ENCODE measurements around the gene ZNF550.

Gene ZNF550

GRCh38 chr19:57583104-57583520 is 23.4 kb upstream of the ZNF550 start:
- H3K4me3 ChIP-seq (ENCODE audit: low read length): no peak overlapping the region
- no peaks in the 10 kb centered on the region; the same call in 1 of the 2 replicates for H3K36me3 ChIP-seq (ENCODE audit: control insufficient read depth, low read length)
- peaks cover 52% of the 10 kb centered on the region for H3K9me3 ChIP-seq (ENCODE audit: control insufficient read depth, insufficient read depth, low read length)
- no peaks in the 10 kb centered on the region for H3K27me3 ChIP-seq (ENCODE audit: control insufficient read depth, low read length)
- H3K9me2 ChIP-seq (replicated peaks; ENCODE audit: control insufficient read depth, low read length): no peaks in the 10 kb centered on the region
- H4K20me1 ChIP-seq (ENCODE audit: control insufficient read depth, insufficient read depth, low read depth, low read length): no peaks in the 10 kb centered on the region
- peaks cover 9% of the 10 kb centered on the region for H3K4me1 ChIP-seq (ENCODE audit: control insufficient read depth, low read length)
- no peak overlapping the region for H3K27ac ChIP-seq (ENCODE audit: low read depth, low read length)
- no peaks in the 10 kb centered on the region for H3K79me2 ChIP-seq (ENCODE audit: control insufficient read depth, low read length)
- H3F3A ChIP-seq (ENCODE audit: control insufficient read depth, insufficient read depth): no peaks in the 10 kb centered on the region
- TF ChIP-seq EZH2phosphoT487 (IDR thresholded peaks at IDR 0.05; ENCODE audit: borderline replicate concordance, low read length) (no peak), CTCF (IDR thresholded peaks at IDR 0.05; ENCODE audit: low read depth, low read length, poor library complexity, severe bottlenecking) (no peak)
- H3K4me2 ChIP-seq (ENCODE audit: low read length): no peak overlapping the region

GRCh38 chr19:57578487-57579205 is 19.0 kb upstream of the ZNF550 start, which contains the start of gene ZNF416:
Gene ZNF416 (minus strand): TSS chr19:57578911. CDS start chr19:57578704, 207 bp downstream.
- Histone ChIP-seq H3K4me3 (ENCODE audit: low read length) (peak within 1 kb of the TSS; percentile 93), H3F3A (ENCODE audit: control insufficient read depth, insufficient read depth) (no peaks in the 10 kb centered on the region), H3K79me2 (ENCODE audit: control insufficient read depth, low read length) (no peaks in the 10 kb centered on the region), H4K20me1 (ENCODE audit: control insufficient read depth, insufficient read depth, low read depth, low read length) (no peaks in the 10 kb centered on the region), H3K27ac (ENCODE audit: low read depth, low read length) (no peak within 1 kb of the TSS), H3K9me2 (replicated peaks; ENCODE audit: control insufficient read depth, low read length) (no peaks in the 10 kb centered on the region), H3K27me3 (ENCODE audit: control insufficient read depth, low read length) (no peaks in the 10 kb centered on the region), H3K4me1 (ENCODE audit: control insufficient read depth, low read length) (peaks cover 15% of the 10 kb centered on the region), H3K36me3 (ENCODE audit: control insufficient read depth, low read length) (peaks cover 7% of the 10 kb centered on the region), H3K4me2 (ENCODE audit: low read length) (peak within 1 kb of the TSS; percentile 86), H3K9me3 (ENCODE audit: control insufficient read depth, insufficient read depth, low read length) (peaks cover 71% of the 10 kb centered on the region)
- TF ChIP-seq CTCF (IDR thresholded peaks at IDR 0.05; ENCODE audit: low read depth, low read length, poor library complexity, severe bottlenecking) (peak; percentile 39), EZH2phosphoT487 (IDR thresholded peaks at IDR 0.05; ENCODE audit: borderline replicate concordance, low read length) (no peak)

- Histone ChIP-seq H3K27ac (ENCODE audit: low read depth, low read length) (no peak overlapping the region), H3K27me3 (ENCODE audit: control insufficient read depth, low read length) (no peaks in the 10 kb centered on the region), H3F3A (ENCODE audit: control insufficient read depth, insufficient read depth) (no peaks in the 10 kb centered on the region), H3K9me3 (ENCODE audit: control insufficient read depth, insufficient read depth, low read length) (peaks cover 74% of the 10 kb centered on the region), H4K20me1 (ENCODE audit: control insufficient read depth, insufficient read depth, low read depth, low read length) (no peaks in the 10 kb centered on the region), H3K9me2 (replicated peaks; ENCODE audit: control insufficient read depth, low read length) (no peaks in the 10 kb centered on the region), H3K4me3 (ENCODE audit: low read length) (no peak overlapping the region), H3K4me2 (ENCODE audit: low read length) (no peak overlapping the region), H3K79me2 (ENCODE audit: control insufficient read depth, low read length) (no peaks in the 10 kb centered on the region), H3K36me3 (ENCODE audit: control insufficient read depth, low read length) (peaks cover 16% of the 10 kb centered on the region), H3K4me1 (ENCODE audit: control insufficient read depth, low read length) (peaks cover 15% of the 10 kb centered on the region)
- no peak for TF ChIP-seq EZH2phosphoT487 (IDR thresholded peaks at IDR 0.05; ENCODE audit: borderline replicate concordance, low read length)
Measured at GRCh38 chr19:57576661-57577060, 17.0 kb upstream of the ZNF550 start.

- no peak overlapping the region for H3K27ac ChIP-seq (ENCODE audit: low read depth, low read length)
- H3K9me3 ChIP-seq (ENCODE audit: control insufficient read depth, insufficient read depth, low read length): peaks cover 73% of the 10 kb centered on the region
- H3K36me3 ChIP-seq (ENCODE audit: control insufficient read depth, low read length): peaks cover 16% of the 10 kb centered on the region
Measured at GRCh38 chr19:57572415-57572947, 12.8 kb upstream of the ZNF550 start.

More at GRCh38 chr19:57572415-57572947, 12.8 kb upstream of the ZNF550 start:
- Histone ChIP-seq H3F3A (ENCODE audit: control insufficient read depth, insufficient read depth) (no peaks in the 10 kb centered on the region), H3K27me3 (ENCODE audit: control insufficient read depth, low read length) (no peaks in the 10 kb centered on the region), H3K4me3 (ENCODE audit: low read length) (no peak overlapping the region), H4K20me1 (ENCODE audit: control insufficient read depth, insufficient read depth, low read depth, low read length) (no peaks in the 10 kb centered on the region), H3K79me2 (ENCODE audit: control insufficient read depth, low read length) (no peaks in the 10 kb centered on the region), H3K4me2 (ENCODE audit: low read length) (no peak overlapping the region), H3K4me1 (ENCODE audit: control insufficient read depth, low read length) (no peaks in the 10 kb centered on the region), H3K9me2 (replicated peaks; ENCODE audit: control insufficient read depth, low read length) (no peaks in the 10 kb centered on the region)
- TF ChIP-seq EZH2phosphoT487 (IDR thresholded peaks at IDR 0.05; ENCODE audit: borderline replicate concordance, low read length) (no peak), CTCF (IDR thresholded peaks at IDR 0.05; ENCODE audit: low read depth, low read length, poor library complexity, severe bottlenecking) (no peak)

Measured in DOHH2 (cell line).